Lower leg skin (tissue), 3 donors: ENCODE results near the gene FILIP1L.

Source experiments
- POLR2A ChIP-seq, 2 donors: fragments of 450-650 bp; IDR thresholded peaks; one replicate each; pipeline ENCODE4 v1.6.1; 2016 to 2017; ENCODE audit warnings: antibody characterized with exemption in 2 of 2, mild to moderate bottlenecking in 1 of 2, moderate library complexity in 1 of 2
- TF ChIP-seq, protein P1 (sequence below), 3 donors: fragments of 450-650 bp; IDR thresholded peaks; one replicate each; pipeline ENCODE4 v1.5.1; 2016; ENCODE audit warnings: antibody characterized with exemption in 3 of 3, mild to moderate bottlenecking in 3 of 3, moderate library complexity in 2 of 3

DNA sequence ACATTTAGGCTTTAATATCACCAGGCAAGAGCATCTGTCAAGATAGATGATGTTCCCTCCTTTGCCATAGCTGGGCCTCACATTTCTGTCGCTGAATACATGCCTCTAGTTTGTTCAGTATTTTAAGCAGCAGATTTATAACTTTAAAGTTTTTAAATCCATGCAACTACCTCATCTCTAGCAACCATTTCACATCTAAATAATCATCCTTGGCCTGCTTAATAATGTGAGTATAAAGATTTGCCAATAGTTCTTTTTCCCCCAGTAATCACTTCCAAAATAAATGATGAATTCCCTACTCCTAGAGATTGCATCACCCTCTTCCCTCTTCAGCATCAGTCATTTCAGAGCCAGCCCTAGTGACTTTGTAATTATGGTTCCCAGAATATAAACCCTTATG lies 36.2 kb upstream of the FILIP1L start:
- TF ChIP-seq, protein P1, sequence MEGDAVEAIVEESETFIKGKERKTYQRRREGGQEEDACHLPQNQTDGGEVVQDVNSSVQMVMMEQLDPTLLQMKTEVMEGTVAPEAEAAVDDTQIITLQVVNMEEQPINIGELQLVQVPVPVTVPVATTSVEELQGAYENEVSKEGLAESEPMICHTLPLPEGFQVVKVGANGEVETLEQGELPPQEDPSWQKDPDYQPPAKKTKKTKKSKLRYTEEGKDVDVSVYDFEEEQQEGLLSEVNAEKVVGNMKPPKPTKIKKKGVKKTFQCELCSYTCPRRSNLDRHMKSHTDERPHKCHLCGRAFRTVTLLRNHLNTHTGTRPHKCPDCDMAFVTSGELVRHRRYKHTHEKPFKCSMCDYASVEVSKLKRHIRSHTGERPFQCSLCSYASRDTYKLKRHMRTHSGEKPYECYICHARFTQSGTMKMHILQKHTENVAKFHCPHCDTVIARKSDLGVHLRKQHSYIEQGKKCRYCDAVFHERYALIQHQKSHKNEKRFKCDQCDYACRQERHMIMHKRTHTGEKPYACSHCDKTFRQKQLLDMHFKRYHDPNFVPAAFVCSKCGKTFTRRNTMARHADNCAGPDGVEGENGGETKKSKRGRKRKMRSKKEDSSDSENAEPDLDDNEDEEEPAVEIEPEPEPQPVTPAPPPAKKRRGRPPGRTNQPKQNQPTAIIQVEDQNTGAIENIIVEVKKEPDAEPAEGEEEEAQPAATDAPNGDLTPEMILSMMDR (IDR thresholded peaks at IDR 0.05): no peak
- no peak for TF ChIP-seq POLR2A (IDR thresholded peaks at IDR 0.05)
